WTC11 (cell line): ENCODE measurements around the gene OBSL1.

Source experiments
- CBFB ChIP-seq: sonication (generic); formaldehyde crosslinking; IDR thresholded peaks from 2 replicates; pipeline ENCODE4 v1.8.1; 2022; ENCODE audit warnings: mild to moderate bottlenecking, low read depth, missing genetic modification reagents
- ELF4 ChIP-seq: sonication (generic); formaldehyde crosslinking; IDR thresholded peaks from 2 replicates; pipeline ENCODE4 v1.8.1; 2022; ENCODE audit warnings: low read depth, mild to moderate bottlenecking, moderate library complexity, missing genetic modification reagents
- NFYB ChIP-seq: sonication (generic); formaldehyde crosslinking; conservative IDR thresholded peaks from 2 replicates; pipeline ENCODE4 v1.8.0; 2022; ENCODE audit warnings: low read depth, missing genetic modification reagents
- NR2C2 ChIP-seq: sonication (generic); formaldehyde crosslinking; IDR thresholded peaks from 2 replicates; pipeline ENCODE4 v1.8.0; 2022; ENCODE audit warnings: mild to moderate bottlenecking, missing genetic modification reagents
- SMAD3 ChIP-seq: sonication (generic); formaldehyde crosslinking; IDR thresholded peaks from 2 replicates; pipeline ENCODE4 v1.8.0; 2022; ENCODE audit warnings: missing genetic modification reagents, mild to moderate bottlenecking, borderline replicate concordance
- SP1 ChIP-seq: sonication (generic); formaldehyde crosslinking; conservative IDR thresholded peaks from 2 replicates; pipeline ENCODE4 v1.8.1; 2022; ENCODE audit warnings: missing genetic modification reagents
- ZNF121 ChIP-seq: sonication (generic); formaldehyde crosslinking; IDR thresholded peaks from 2 replicates; pipeline ENCODE4 v1.8.0; 2023; ENCODE audit warnings: missing genetic modification reagents
- TF ChIP-seq, protein P1 (sequence below): sonication (generic); formaldehyde crosslinking; IDR thresholded peaks from 2 replicates; pipeline ENCODE4 v1.8.0; 2022; ENCODE audit warnings: mild to moderate bottlenecking, missing genetic modification reagents
- TF ChIP-seq, protein P2 (sequence below): fragments of 200-600 bp; IDR thresholded peaks from 2 replicates; pipeline ENCODE4 v1.8.0; 2022; ENCODE audit warnings: antibody characterized with exemption
- TF ChIP-seq, protein P3 (sequence below): sonication (generic); formaldehyde crosslinking; IDR thresholded peaks from 2 replicates; pipeline ENCODE4 v1.8.1; 2023; ENCODE audit warnings: mild to moderate bottlenecking, missing genetic modification reagents, moderate library complexity
- TF ChIP-seq, protein P4 (sequence below): sonication (generic); formaldehyde crosslinking; IDR thresholded peaks from 2 replicates; pipeline ENCODE4 v1.8.1; 2023; ENCODE audit warnings: mild to moderate bottlenecking, missing genetic modification reagents
- TF ChIP-seq, protein P5 (sequence below): sonication (generic); formaldehyde crosslinking; IDR thresholded peaks from 2 replicates; pipeline ENCODE4 v1.8.1; 2022; ENCODE audit warnings: missing genetic modification reagents, borderline replicate concordance
- TF ChIP-seq, protein P6 (sequence below): sonication (generic); formaldehyde crosslinking; conservative IDR thresholded peaks from 2 replicates; pipeline ENCODE4 v1.8.1; 2023; ENCODE audit warnings: mild to moderate bottlenecking, low read depth, missing genetic modification reagents, moderate library complexity

DNA sequence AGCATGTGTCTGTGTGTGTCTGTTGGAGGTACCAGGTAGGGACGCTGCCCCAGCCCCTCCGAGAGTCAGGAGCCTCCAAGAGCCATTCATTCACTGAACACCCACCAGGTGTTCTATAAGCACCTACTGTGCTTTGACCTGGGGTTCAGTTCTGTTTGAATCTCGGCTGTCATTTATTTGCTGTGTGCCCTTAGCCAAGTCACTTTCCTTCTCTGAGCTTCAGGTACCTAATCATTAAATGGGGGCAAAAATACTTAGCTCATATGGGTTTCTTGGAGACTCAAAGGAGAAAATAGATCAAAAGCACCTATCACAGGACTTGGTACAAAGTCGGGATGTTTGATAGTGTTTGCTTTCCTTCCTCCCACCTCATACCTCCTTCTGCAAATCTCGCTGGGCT is 43.9 kb downstream of the OBSL1 start:
- TF ChIP-seq ELF4 = no peak
- TF ChIP-seq, protein P1, sequence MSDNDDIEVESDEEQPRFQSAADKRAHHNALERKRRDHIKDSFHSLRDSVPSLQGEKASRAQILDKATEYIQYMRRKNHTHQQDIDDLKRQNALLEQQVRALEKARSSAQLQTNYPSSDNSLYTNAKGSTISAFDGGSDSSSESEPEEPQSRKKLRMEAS (CRISPR knock-in tag) = no peak
- TF ChIP-seq, protein P2, sequence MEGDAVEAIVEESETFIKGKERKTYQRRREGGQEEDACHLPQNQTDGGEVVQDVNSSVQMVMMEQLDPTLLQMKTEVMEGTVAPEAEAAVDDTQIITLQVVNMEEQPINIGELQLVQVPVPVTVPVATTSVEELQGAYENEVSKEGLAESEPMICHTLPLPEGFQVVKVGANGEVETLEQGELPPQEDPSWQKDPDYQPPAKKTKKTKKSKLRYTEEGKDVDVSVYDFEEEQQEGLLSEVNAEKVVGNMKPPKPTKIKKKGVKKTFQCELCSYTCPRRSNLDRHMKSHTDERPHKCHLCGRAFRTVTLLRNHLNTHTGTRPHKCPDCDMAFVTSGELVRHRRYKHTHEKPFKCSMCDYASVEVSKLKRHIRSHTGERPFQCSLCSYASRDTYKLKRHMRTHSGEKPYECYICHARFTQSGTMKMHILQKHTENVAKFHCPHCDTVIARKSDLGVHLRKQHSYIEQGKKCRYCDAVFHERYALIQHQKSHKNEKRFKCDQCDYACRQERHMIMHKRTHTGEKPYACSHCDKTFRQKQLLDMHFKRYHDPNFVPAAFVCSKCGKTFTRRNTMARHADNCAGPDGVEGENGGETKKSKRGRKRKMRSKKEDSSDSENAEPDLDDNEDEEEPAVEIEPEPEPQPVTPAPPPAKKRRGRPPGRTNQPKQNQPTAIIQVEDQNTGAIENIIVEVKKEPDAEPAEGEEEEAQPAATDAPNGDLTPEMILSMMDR = no peak
- TF ChIP-seq, protein P3, sequence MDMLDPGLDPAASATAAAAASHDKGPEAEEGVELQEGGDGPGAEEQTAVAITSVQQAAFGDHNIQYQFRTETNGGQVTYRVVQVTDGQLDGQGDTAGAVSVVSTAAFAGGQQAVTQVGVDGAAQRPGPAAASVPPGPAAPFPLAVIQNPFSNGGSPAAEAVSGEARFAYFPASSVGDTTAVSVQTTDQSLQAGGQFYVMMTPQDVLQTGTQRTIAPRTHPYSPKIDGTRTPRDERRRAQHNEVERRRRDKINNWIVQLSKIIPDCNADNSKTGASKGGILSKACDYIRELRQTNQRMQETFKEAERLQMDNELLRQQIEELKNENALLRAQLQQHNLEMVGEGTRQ = no peak
- TF ChIP-seq CBFB (CRISPR knock-in tag) = no peak
- TF ChIP-seq NFYB (CRISPR knock-in tag) = no peak
- no peak for TF ChIP-seq SP1 (CRISPR knock-in tag)
- TF ChIP-seq NR2C2 (CRISPR knock-in tag) = no peak
- TF ChIP-seq, protein P4, sequence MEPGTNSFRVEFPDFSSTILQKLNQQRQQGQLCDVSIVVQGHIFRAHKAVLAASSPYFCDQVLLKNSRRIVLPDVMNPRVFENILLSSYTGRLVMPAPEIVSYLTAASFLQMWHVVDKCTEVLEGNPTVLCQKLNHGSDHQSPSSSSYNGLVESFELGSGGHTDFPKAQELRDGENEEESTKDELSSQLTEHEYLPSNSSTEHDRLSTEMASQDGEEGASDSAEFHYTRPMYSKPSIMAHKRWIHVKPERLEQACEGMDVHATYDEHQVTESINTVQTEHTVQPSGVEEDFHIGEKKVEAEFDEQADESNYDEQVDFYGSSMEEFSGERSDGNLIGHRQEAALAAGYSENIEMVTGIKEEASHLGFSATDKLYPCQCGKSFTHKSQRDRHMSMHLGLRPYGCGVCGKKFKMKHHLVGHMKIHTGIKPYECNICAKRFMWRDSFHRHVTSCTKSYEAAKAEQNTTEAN (CRISPR knock-in tag) = no peak
- TF ChIP-seq, protein P5, sequence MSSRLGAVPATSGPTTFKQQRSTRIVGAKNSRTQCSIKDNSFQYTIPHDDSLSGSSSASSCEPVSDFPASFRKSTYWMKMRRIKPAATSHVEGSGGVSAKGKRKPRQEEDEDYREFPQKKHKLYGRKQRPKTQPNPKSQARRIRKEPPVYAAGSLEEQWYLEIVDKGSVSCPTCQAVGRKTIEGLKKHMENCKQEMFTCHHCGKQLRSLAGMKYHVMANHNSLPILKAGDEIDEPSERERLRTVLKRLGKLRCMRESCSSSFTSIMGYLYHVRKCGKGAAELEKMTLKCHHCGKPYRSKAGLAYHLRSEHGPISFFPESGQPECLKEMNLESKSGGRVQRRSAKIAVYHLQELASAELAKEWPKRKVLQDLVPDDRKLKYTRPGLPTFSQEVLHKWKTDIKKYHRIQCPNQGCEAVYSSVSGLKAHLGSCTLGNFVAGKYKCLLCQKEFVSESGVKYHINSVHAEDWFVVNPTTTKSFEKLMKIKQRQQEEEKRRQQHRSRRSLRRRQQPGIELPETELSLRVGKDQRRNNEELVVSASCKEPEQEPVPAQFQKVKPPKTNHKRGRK = no peak
- no peak for TF ChIP-seq ZNF121 (CRISPR knock-in tag)
- TF ChIP-seq, protein P6, sequence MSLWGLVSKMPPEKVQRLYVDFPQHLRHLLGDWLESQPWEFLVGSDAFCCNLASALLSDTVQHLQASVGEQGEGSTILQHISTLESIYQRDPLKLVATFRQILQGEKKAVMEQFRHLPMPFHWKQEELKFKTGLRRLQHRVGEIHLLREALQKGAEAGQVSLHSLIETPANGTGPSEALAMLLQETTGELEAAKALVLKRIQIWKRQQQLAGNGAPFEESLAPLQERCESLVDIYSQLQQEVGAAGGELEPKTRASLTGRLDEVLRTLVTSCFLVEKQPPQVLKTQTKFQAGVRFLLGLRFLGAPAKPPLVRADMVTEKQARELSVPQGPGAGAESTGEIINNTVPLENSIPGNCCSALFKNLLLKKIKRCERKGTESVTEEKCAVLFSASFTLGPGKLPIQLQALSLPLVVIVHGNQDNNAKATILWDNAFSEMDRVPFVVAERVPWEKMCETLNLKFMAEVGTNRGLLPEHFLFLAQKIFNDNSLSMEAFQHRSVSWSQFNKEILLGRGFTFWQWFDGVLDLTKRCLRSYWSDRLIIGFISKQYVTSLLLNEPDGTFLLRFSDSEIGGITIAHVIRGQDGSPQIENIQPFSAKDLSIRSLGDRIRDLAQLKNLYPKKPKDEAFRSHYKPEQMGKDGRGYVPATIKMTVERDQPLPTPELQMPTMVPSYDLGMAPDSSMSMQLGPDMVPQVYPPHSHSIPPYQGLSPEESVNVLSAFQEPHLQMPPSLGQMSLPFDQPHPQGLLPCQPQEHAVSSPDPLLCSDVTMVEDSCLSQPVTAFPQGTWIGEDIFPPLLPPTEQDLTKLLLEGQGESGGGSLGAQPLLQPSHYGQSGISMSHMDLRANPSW (CRISPR knock-in tag) = no peak
- no peak for TF ChIP-seq SMAD3 (CRISPR knock-in tag)
